NCI-H187 treated with DMSO at 0.1 percent for 48 hours (cell line): Measurements from ENCODE around the gene SPRY1.

Experiments
- DNase-seq: peaks from one replicate; lab custom pipeline; 2025; lab: John Stamatoyannopoulos, UW

SPRY1 gene

DNA sequence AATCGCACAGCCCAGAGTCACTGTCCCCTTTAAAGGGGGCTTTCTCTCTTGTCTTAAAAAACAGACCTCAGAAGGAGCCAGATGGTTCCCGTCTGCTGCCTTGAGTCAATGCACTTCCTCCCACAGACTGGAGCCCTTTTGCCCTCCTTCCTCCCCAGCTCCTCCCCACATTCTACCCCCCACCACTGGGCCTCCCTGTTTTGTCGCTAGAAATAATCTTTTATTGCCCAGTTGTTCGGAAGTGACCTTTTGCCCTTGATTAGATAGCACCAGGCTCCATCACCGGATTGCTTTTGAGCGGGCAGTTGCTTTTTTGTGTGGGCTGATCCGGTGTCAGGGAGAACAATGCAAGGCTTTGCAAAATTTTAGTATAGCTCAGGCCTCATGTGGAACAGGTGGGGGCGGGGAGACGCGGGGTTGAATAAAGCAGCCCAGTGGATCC, 47.7 kb downstream of the SPRY1 start:
- no peak for DNase-seq

DNA sequence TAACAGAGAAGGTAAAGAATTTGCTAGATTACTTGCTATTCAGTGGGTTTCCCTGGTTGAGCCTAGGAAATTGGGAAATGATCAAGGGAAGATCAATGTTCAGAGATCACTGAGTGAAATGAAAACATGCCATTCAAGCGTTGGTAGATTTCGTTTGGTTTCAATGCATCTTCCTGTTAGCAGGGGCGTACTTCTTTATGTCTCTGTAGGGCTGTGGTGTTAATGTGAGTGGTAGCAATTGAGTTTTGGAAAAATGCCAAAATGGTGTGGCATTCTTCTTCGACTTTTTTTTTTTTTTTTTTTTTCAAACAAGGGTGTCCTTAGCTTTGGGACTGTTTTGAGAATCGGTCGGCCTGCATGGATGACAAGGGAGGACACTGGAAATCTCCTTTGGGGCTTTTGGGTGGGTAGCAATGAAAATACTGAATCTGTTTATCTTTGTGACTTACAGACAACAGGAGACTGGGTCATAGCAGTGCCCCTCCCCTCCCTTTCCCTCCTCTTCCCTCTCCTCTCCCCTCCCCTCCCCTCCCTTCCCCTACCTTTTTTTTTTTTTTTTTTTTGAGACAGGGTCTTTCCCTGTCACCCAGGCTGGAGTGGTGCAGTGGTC, 50.4 kb downstream of the SPRY1 start:
- no peak for DNase-seq

DNA sequence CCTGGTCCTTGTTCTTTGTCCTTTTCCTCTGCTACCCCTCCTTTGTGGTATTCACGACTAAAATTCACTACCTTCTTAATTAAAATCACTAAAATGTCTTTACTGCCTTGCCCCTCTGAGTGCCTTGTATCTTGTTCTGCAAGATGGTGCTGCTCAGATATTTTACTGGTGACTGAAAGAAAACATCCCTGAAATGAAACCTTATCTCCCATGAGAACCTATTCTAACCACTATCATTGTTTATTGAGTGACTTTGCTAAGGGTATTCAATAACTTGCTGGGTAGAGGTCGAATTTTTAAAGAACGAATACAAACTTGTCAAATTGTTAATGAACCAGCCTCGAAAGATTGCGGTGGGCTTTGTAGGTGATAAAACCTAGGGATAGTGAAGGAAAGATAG, 52.8 kb downstream of the SPRY1 start:
- DNase-seq, result no peak

DNA sequence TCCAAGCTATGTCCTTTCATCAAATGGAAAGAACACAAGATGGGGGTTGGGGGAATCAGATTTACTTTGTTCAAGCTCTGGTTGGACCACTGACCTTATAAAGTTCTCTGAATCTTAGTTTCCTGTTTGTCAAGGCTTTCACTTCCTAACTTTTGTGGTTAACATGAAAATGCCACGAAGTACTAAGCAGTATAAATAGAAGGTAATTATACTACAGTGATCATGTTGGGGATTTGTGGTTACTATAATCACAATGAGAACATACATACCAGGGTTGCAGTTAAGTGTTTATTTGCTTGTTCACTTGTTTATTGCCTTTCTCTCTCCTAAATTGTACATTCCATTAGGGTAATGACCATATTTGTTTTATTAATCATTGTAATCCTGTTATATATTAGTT, 53.2 kb downstream of the SPRY1 start:
- DNase-seq, result no peak

DNA sequence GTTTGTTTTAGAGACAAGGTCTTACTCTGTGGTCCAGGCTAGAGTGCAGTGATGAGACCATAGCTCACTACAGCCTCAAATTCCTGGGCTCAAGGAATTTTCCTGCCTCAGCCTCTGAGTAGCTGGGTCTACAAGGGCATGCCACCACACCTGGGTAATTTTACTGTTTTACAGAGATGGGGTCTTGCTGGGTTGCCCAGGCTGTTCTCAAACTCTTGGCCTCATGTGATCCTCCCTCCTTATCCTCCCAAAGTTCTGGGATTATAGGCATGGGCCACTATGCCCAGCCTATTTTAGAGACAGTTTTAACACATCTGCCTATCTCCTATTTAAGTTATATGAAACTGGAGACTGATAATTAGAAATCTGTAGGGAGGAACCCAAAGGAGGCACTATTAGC, 53.8 kb downstream of the SPRY1 start:
- DNase-seq, result no peak

DNA sequence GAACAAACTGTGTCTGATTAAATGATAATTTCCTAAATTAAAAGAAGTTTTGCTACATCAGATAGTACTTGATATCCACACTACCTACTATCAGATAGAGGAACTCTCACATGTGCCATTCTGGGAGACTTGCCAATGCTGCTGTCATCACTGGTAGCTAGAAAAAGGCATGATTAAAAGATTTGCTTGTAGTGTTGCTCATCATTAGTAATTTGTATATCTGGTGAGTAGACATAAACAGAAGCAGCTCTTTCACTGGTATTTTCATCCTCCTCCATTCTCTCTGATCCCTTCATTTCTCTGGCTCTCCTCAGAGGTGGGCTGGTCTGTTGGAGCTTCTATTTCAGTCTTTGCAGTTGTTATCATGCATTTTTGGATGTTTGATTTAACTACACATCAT, 56.0 kb downstream of the SPRY1 start:
- no peak for DNase-seq

DNA sequence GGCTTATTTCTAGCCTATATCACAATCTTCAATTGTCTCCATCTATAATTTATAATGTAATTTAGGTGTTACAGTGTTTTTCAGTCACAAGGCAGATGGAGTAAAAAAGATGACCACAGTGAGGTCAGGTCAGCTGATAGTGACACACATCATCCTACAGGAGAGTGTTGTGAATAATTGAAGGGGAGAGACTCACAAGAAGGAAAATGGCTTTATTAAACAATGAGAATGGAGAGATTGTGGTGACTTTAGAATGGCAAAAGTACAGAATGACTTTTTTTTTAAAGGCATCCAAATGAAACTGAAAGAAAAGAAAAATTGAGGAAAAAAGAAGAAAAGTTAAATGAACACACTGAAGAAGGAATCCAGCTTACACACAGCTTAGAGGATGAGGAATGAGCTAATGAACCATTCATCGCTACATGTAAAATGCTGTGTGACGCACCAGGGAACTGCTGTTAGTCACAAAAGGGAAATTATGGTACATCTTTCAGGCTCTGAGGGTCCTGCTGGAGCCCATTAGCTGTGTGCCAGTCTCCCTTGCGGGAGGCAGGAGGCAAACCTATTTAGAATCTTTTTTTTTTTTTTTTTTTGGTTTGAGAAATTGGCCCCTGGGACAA, 56.6 kb downstream of the SPRY1 start:
- no peak for DNase-seq
